Uterus (tissue), 2 donors: ENCODE results near the gene TUBB4B.

Experiments used
- POLR2A ChIP-seq, 2 donors: fragments of 450-650 bp; IDR thresholded peaks; one replicate each; pipeline ENCODE4 v1.6.1; 2016; ENCODE audit warnings: antibody characterized with exemption in 2 of 2, mild to moderate bottlenecking in 1 of 2, moderate library complexity in 1 of 2
- TF ChIP-seq, protein P1 (sequence below), 4 experiments: fragments of 200-600 bp in 2 of 4; fragments of 450-650 bp in 2 of 4; sonication (generic) in 2 of 4; IDR thresholded peaks; one replicate each; pipeline ENCODE4 v1.5.1; 2016 to 2019; ENCODE audit warnings: antibody characterized with exemption in 4 of 4, mild to moderate bottlenecking in 2 of 4, moderate library complexity in 1 of 4

DNA sequence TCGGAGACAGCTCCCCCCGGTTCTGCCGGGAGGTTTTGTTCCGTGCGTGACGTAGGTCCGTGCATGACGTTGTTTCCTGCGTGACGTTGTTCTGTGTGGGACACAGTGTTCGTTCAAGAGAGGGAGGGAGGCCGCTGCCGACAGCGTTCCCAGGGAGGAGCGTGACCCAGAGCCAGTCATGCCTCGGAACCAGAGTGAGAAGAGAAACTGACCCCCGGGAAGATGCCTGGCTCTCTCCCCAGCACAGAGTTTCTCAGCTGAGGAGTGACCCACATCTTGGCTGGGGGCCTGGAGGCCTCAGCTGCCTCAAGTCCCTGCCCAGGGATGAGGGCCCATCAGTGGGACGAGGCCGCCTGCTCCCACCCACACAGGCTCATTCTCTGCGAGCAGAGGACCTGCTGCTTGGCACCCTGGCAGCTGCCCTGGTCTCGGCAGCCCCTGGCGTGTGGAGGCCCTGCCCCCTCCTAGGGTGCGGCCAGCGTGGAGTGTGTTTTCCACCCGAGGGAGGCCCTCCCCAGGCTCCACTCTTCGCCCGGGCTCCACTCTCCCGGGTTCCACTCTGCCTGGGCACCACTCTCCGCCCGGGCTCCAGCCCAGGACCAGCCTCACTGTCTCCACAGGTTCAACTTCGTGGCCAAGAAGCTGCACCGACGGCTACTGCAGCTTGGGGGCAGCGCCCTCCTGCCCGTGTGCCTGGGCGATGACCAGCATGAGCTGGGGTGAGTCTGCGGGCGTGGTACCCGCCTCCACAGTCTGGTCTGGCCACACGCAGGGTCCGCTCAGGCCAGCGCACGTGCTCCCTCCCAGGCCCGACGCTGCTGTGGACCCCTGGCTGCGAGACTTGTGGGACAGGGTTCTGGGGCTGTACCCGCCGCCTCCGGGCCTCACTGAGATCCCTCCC is 27.7 kb upstream of the TUBB4B start:
- TF ChIP-seq POLR2A (IDR thresholded peaks at IDR 0.05) = no peak
- TF ChIP-seq, protein P1, sequence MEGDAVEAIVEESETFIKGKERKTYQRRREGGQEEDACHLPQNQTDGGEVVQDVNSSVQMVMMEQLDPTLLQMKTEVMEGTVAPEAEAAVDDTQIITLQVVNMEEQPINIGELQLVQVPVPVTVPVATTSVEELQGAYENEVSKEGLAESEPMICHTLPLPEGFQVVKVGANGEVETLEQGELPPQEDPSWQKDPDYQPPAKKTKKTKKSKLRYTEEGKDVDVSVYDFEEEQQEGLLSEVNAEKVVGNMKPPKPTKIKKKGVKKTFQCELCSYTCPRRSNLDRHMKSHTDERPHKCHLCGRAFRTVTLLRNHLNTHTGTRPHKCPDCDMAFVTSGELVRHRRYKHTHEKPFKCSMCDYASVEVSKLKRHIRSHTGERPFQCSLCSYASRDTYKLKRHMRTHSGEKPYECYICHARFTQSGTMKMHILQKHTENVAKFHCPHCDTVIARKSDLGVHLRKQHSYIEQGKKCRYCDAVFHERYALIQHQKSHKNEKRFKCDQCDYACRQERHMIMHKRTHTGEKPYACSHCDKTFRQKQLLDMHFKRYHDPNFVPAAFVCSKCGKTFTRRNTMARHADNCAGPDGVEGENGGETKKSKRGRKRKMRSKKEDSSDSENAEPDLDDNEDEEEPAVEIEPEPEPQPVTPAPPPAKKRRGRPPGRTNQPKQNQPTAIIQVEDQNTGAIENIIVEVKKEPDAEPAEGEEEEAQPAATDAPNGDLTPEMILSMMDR (IDR thresholded peaks at IDR 0.05) = no peak
